ENCODE data around the gene CNTNAP2. TPM values are rescaled to one million over a fixed set of nuclear protein-coding genes. Genes with fewer than 3 reads are reported as not detected.

CNTNAP2 gene
- polyA plus RNA-seq, 4 donors: 0.54 to 10.1 (median 2.6) TPM

- H3K36me3 ChIP-seq (ENCODE audit: control insufficient read depth in 3 of 3, insufficient read depth in 2 of 3, low read depth in 1 of 3, low read length in 3 of 3): no peaks in the 10 kb centered on the region
- peaks cover 0 to 2% (median 0%) of the 10 kb centered on the region in 3 donors for H3K27me3 ChIP-seq (ENCODE audit: control insufficient read depth in 3 of 3, insufficient read depth in 3 of 3, low read length in 3 of 3)
- DNase-seq (no peak), FAIRE-seq (no peak)
- 83 to 85% (median 83%) methylated on average over 4 of the region's 4 CpGs for WGBS, 3 donors
- H3K27ac ChIP-seq (ENCODE audit: low read depth in 1 of 3, low read length in 2 of 3): no peak overlapping the region
- H3K4me1 ChIP-seq (ENCODE audit: control insufficient read depth in 3 of 3, insufficient read depth in 2 of 3, low read depth in 1 of 3, low read length in 2 of 3): no peaks in the 10 kb centered on the region
- H3K9me3 ChIP-seq (ENCODE audit: control insufficient read depth in 2 of 2, insufficient read depth in 1 of 2, low read depth in 1 of 2, low read length in 1 of 2): no peaks in the 10 kb centered on the region
- H3K4me3 ChIP-seq (ENCODE audit: low read depth in 1 of 3, low read length in 3 of 3): no peak overlapping the region
These were observed 2045.2 kb downstream of the CNTNAP2 start for GRCh38 chr7:148161776-148162175.

- Histone ChIP-seq H3K27ac (ENCODE audit: low read depth in 1 of 3, low read length in 2 of 3) (no peak overlapping the region), H3K36me3 (ENCODE audit: control insufficient read depth in 3 of 3, insufficient read depth in 2 of 3, low read depth in 1 of 3, low read length in 3 of 3) (no peaks in the 10 kb centered on the region), H3K4me3 (ENCODE audit: low read depth in 1 of 3, low read length in 3 of 3) (no peak overlapping the region), H3K27me3 (ENCODE audit: control insufficient read depth in 3 of 3, insufficient read depth in 3 of 3, low read length in 3 of 3) (peaks cover 0 to 2% (median 0%) of the 10 kb centered on the region in 3 donors), H3K4me1 (ENCODE audit: control insufficient read depth in 3 of 3, insufficient read depth in 2 of 3, low read depth in 1 of 3, low read length in 2 of 3) (no peaks in the 10 kb centered on the region), H3K9me3 (ENCODE audit: control insufficient read depth in 2 of 2, insufficient read depth in 1 of 2, low read depth in 1 of 2, low read length in 1 of 2) (no peaks in the 10 kb centered on the region)
- DNase-seq: no peak
- no peak for FAIRE-seq
- WGBS, 3 donors: 16 to 47% (median 22%) methylated on average over 4 of the region's 4 CpGs
These were observed 2046.2 kb downstream of the CNTNAP2 start for GRCh38 chr7:148162808-148163207.

GRCh38 chr7:148163246-148163645 is 2046.6 kb downstream of the CNTNAP2 start:
- Histone ChIP-seq H3K9me3 (ENCODE audit: control insufficient read depth in 2 of 2, insufficient read depth in 1 of 2, low read depth in 1 of 2, low read length in 1 of 2) (no peaks in the 10 kb centered on the region), H3K27ac (ENCODE audit: low read depth in 1 of 3, low read length in 2 of 3) (no peak overlapping the region), H3K27me3 (ENCODE audit: control insufficient read depth in 3 of 3, insufficient read depth in 3 of 3, low read length in 3 of 3) (peaks cover 0 to 2% (median 0%) of the 10 kb centered on the region in 3 donors), H3K4me1 (ENCODE audit: control insufficient read depth in 3 of 3, insufficient read depth in 2 of 3, low read depth in 1 of 3, low read length in 2 of 3) (no peaks in the 10 kb centered on the region), H3K4me3 (ENCODE audit: low read depth in 1 of 3, low read length in 3 of 3) (no peak overlapping the region), H3K36me3 (ENCODE audit: control insufficient read depth in 3 of 3, insufficient read depth in 2 of 3, low read depth in 1 of 3, low read length in 3 of 3) (no peaks in the 10 kb centered on the region)
- WGBS, 3 donors: 20 to 60% (median 37%) methylated on average over 1 of the region's 1 CpG
- FAIRE-seq (no peak), DNase-seq (no peak)

DNA sequence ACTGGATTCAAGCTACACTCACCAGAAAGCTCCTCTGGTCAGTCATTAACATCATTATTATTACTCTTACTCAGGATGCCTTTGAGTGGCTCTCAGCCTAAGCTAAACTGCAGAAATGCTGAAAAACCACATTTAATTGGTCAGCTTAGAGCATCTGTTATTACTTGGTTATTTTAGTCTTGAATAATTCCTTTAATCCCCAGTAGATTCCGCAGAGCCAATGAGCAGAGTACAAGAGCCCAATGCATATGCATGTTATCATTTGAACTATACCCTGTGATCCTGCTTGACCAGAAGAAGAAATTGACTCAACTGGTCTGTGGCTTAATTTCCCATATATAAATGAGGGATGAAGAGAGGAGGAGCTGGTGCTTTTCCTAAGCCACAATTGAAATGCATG is 2056.3 kb downstream of the CNTNAP2 start:
- Histone ChIP-seq H3K9me3 (ENCODE audit: control insufficient read depth in 2 of 2, insufficient read depth in 1 of 2, low read depth in 1 of 2, low read length in 1 of 2) (no peaks in the 10 kb centered on the region), H3K36me3 (ENCODE audit: control insufficient read depth in 3 of 3, insufficient read depth in 2 of 3, low read depth in 1 of 3, low read length in 3 of 3) (no peaks in the 10 kb centered on the region), H3K4me3 (ENCODE audit: low read depth in 1 of 3, low read length in 3 of 3) (no peak overlapping the region), H3K4me1 (ENCODE audit: control insufficient read depth in 3 of 3, insufficient read depth in 2 of 3, low read depth in 1 of 3, low read length in 2 of 3) (no peaks in the 10 kb centered on the region), H3K27ac (ENCODE audit: low read depth in 1 of 3, low read length in 2 of 3) (no peak overlapping the region), H3K27me3 (ENCODE audit: control insufficient read depth in 3 of 3, insufficient read depth in 3 of 3, low read length in 3 of 3) (no peaks in the 10 kb centered on the region)
- FAIRE-seq: no peak
- 94 to 96% (median 95%) methylated on average over 1 of the region's 1 CpG for WGBS, 3 donors
- no peak for DNase-seq

GRCh38 chr7:148173369-148173768 is 2056.8 kb downstream of the CNTNAP2 start:
- FAIRE-seq (no peak), DNase-seq (no peak)
- WGBS, 3 donors: 86 to 96% (median 95%) methylated on average over 3 of the region's 3 CpGs
- Histone ChIP-seq H3K27me3 (ENCODE audit: control insufficient read depth in 3 of 3, insufficient read depth in 3 of 3, low read length in 3 of 3) (no peaks in the 10 kb centered on the region), H3K36me3 (ENCODE audit: control insufficient read depth in 3 of 3, insufficient read depth in 2 of 3, low read depth in 1 of 3, low read length in 3 of 3) (no peaks in the 10 kb centered on the region), H3K4me1 (ENCODE audit: control insufficient read depth in 3 of 3, insufficient read depth in 2 of 3, low read depth in 1 of 3, low read length in 2 of 3) (no peaks in the 10 kb centered on the region), H3K4me3 (ENCODE audit: low read depth in 1 of 3, low read length in 3 of 3) (no peak overlapping the region), H3K9me3 (ENCODE audit: control insufficient read depth in 2 of 2, insufficient read depth in 1 of 2, low read depth in 1 of 2, low read length in 1 of 2) (no peaks in the 10 kb centered on the region), H3K27ac (ENCODE audit: low read depth in 1 of 3, low read length in 2 of 3) (no peak overlapping the region)

DNA sequence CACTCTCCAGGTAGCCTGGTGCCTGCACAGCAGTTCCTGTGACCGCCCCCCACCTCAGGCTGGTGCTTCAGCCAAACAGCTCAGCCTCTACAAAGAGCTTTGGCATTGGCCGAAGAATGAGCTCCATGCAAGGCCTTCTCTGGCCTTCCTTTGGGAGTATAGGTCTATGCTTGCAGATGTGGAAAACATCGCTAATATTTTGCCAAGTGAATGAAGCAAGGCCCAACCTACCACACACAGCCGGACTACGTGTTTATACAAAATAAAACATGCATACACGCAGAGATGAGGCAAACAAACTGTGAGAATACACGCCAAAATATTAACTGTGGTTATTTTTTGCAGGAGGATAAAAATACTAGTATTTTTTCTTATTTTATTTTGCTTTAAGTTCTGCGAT is 2057.8 kb downstream of the CNTNAP2 start:
- WGBS, 3 donors: 70 to 80% (median 80%) methylated on average over 8 of the region's 8 CpGs
- Histone ChIP-seq H3K4me3 (ENCODE audit: low read depth in 1 of 3, low read length in 3 of 3) (no peak overlapping the region), H3K9me3 (ENCODE audit: control insufficient read depth in 2 of 2, insufficient read depth in 1 of 2, low read depth in 1 of 2, low read length in 1 of 2) (no peaks in the 10 kb centered on the region), H3K36me3 (ENCODE audit: control insufficient read depth in 3 of 3, insufficient read depth in 2 of 3, low read depth in 1 of 3, low read length in 3 of 3) (no peaks in the 10 kb centered on the region), H3K27ac (ENCODE audit: low read depth in 1 of 3, low read length in 2 of 3) (no peak overlapping the region), H3K4me1 (ENCODE audit: control insufficient read depth in 3 of 3, insufficient read depth in 2 of 3, low read depth in 1 of 3, low read length in 2 of 3) (no peaks in the 10 kb centered on the region), H3K27me3 (ENCODE audit: control insufficient read depth in 3 of 3, insufficient read depth in 3 of 3, low read length in 3 of 3) (no peaks in the 10 kb centered on the region)
- DNase-seq: no peak
- FAIRE-seq: no peak

DNA sequence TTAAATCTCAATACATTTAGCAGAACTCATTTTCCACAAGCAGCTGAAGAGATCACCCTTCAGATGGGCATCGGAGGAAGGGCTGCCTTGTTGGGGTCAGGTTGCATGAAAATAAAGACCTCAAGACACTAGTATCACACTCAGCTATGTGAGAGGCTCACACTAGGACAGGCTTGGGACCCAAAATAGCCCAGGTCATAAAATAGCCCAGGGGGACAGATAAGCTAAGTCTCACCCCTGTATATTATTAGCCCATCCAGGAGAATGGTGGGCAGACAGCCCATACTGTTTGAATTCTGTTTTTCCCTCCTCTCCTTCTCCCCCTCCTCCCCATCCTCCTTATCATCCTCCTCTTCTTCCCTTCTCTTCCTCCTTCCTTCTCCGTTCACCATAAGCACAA is 2058.9 kb downstream of the CNTNAP2 start:
- Histone ChIP-seq H3K36me3 (ENCODE audit: control insufficient read depth in 3 of 3, insufficient read depth in 2 of 3, low read depth in 1 of 3, low read length in 3 of 3) (no peaks in the 10 kb centered on the region), H3K27me3 (ENCODE audit: control insufficient read depth in 3 of 3, insufficient read depth in 3 of 3, low read length in 3 of 3) (no peaks in the 10 kb centered on the region), H3K9me3 (ENCODE audit: control insufficient read depth in 2 of 2, insufficient read depth in 1 of 2, low read depth in 1 of 2, low read length in 1 of 2) (no peaks in the 10 kb centered on the region), H3K27ac (ENCODE audit: low read depth in 1 of 3, low read length in 2 of 3) (no peak overlapping the region), H3K4me3 (ENCODE audit: low read depth in 1 of 3, low read length in 3 of 3) (no peak overlapping the region), H3K4me1 (ENCODE audit: control insufficient read depth in 3 of 3, insufficient read depth in 2 of 3, low read depth in 1 of 3, low read length in 2 of 3) (no peaks in the 10 kb centered on the region)
- WGBS, 3 donors: 89 to 98% (median 94%) methylated on average over 2 of the region's 2 CpGs
- FAIRE-seq: no peak
- no peak for DNase-seq

- Histone ChIP-seq H3K9me3 (ENCODE audit: control insufficient read depth in 2 of 2, insufficient read depth in 1 of 2, low read depth in 1 of 2, low read length in 1 of 2) (no peaks in the 10 kb centered on the region), H3K27me3 (ENCODE audit: control insufficient read depth in 3 of 3, insufficient read depth in 3 of 3, low read length in 3 of 3) (no peaks in the 10 kb centered on the region), H3K4me3 (ENCODE audit: low read depth in 1 of 3, low read length in 3 of 3) (no peak overlapping the region), H3K27ac (ENCODE audit: low read depth in 1 of 3, low read length in 2 of 3) (no peak overlapping the region), H3K36me3 (ENCODE audit: control insufficient read depth in 3 of 3, insufficient read depth in 2 of 3, low read depth in 1 of 3, low read length in 3 of 3) (no peaks in the 10 kb centered on the region), H3K4me1 (ENCODE audit: control insufficient read depth in 3 of 3, insufficient read depth in 2 of 3, low read depth in 1 of 3, low read length in 2 of 3) (no peaks in the 10 kb centered on the region)
- DNase-seq (no peak), FAIRE-seq (no peak)
These were observed 2061.4 kb downstream of the CNTNAP2 start for GRCh38 chr7:148177972-148178371.

DNA sequence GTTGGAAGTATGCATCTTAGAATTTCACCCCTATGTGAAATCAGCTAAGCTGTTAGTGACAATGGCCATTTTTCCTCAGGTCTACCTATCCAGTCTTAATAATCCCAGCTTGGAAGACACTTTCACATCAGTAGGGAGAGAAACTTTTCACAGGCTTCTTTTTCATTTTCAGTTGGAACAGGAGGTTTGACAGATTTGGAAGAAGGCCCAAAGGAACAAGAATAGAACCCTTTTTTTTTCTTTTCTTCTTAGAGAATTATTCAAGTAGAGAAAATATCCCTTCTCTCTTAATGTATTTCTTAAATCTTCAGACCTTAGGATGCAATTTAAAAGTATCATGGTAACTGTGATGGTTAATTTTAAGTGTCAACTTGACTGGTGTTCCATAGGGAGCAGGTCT is 2063.5 kb downstream of the CNTNAP2 start:
- DNase-seq: no peak
- peaks cover 0 to 5% (median 0%) of the 10 kb centered on the region in 3 donors for H3K4me1 ChIP-seq (ENCODE audit: control insufficient read depth in 3 of 3, insufficient read depth in 2 of 3, low read depth in 1 of 3, low read length in 2 of 3)
- no peaks in the 10 kb centered on the region for H3K27me3 ChIP-seq (ENCODE audit: control insufficient read depth in 3 of 3, insufficient read depth in 3 of 3, low read length in 3 of 3)
- H3K4me3 ChIP-seq (ENCODE audit: low read depth in 1 of 3, low read length in 3 of 3): no peak overlapping the region
- H3K27ac ChIP-seq (ENCODE audit: low read depth in 1 of 3, low read length in 2 of 3): no peak overlapping the region
- no peak for FAIRE-seq
- H3K9me3 ChIP-seq (ENCODE audit: control insufficient read depth in 2 of 2, insufficient read depth in 1 of 2, low read depth in 1 of 2, low read length in 1 of 2): no peaks in the 10 kb centered on the region
- no peaks in the 10 kb centered on the region for H3K36me3 ChIP-seq (ENCODE audit: control insufficient read depth in 3 of 3, insufficient read depth in 2 of 3, low read depth in 1 of 3, low read length in 3 of 3)

All from small intestine (tissue), 7 donors.